AML-193 (cell line): Measurements from ENCODE around the gene CPED1.
A peak's percentile ranks its signal among the peaks of the same experiment; 100 is the strongest.
"Not testable (repeated sequence)": the region's sequence is repeated elsewhere in the genome, so short reads cannot be mapped to it uniquely, and the experiment has no call there.

Source experiments
- DNase-seq, 2 experiments: peaks; one replicate each; lab custom pipeline; 2025; lab: John Stamatoyannopoulos, UW

CPED1 gene

GRCh38 chr7:121286742-121287734 lies 298.5 kb downstream of the CPED1 start:
- DNase-seq = peak in 1 of 2 experiments; percentile 1

- DNase-seq = no peak
Observed at GRCh38 chr7:121288894-121289293, 300.4 kb downstream of the CPED1 start.

GRCh38 chr7:121289930-121290329 lies 301.4 kb downstream of the CPED1 start:
- DNase-seq = not testable (repeated sequence)

- DNase-seq = no peak
Observed at GRCh38 chr7:121294448-121294992, 306.0 kb downstream of the CPED1 start.

GRCh38 chr7:121297843-121298242 lies 309.3 kb downstream of the CPED1 start:
- DNase-seq = no peak

GRCh38 chr7:121298831-121299239 lies 310.3 kb downstream of the CPED1 start:
- no peak for DNase-seq

GRCh38 chr7:121300685-121301420 lies 312.3 kb downstream of the CPED1 start:
- DNase-seq = no peak

- no peak for DNase-seq
Observed at GRCh38 chr7:121301446-121302213, 313.1 kb downstream of the CPED1 start.

GRCh38 chr7:121302214-121302745 lies 313.8 kb downstream of the CPED1 start:
- no peak for DNase-seq

GRCh38 chr7:121303422-121304101 lies 315.1 kb downstream of the CPED1 start:
- DNase-seq = no peak

- DNase-seq = no peak
Observed at GRCh38 chr7:121304102-121304658, 315.7 kb downstream of the CPED1 start.

GRCh38 chr7:121305109-121305508 lies 316.6 kb downstream of the CPED1 start:
- DNase-seq = no peak

GRCh38 chr7:121306565-121306964 lies 318.1 kb downstream of the CPED1 start:
- no peak for DNase-seq

GRCh38 chr7:121307021-121307574 lies 318.6 kb downstream of the CPED1 start:
- no peak for DNase-seq

GRCh38 chr7:121313220-121313792 lies 324.8 kb downstream of the CPED1 start:
- no peak for DNase-seq

GRCh38 chr7:121313793-121314676 lies 325.5 kb downstream of the CPED1 start:
- DNase-seq = no peak

- not testable (repeated sequence) for DNase-seq
Observed at GRCh38 chr7:121315170-121315569, 326.7 kb downstream of the CPED1 start.

GRCh38 chr7:121322460-121322859 lies 333.9 kb downstream of the CPED1 start:
- no peak for DNase-seq
